ENCODE data around the gene SCYL3. TPM values are rescaled to one million over a fixed set of nuclear protein-coding genes. Genes with fewer than 3 reads are reported as not detected.

The SCYL3 gene
- total RNA-seq, 6 experiments from 2014 or later, result 4.4 to 5.2 (median 4.7) TPM

GRCh38 chr1:169858467-169858866 lies 35.2 kb downstream of the SCYL3 start:
- H3K36me3 Mint-ChIP-seq (ENCODE audit: low read depth), result peaks cover 37% of the 10 kb centered on the region
- no peaks in the 10 kb centered on the region for H3K9me3 Mint-ChIP-seq
- no peaks in the 10 kb centered on the region; the same call in 1 of the 2 replicates for H3K27me3 Mint-ChIP-seq (ENCODE audit: insufficient read depth)
- no peak for TF ChIP-seq CTCF (IDR thresholded peaks at IDR 0.05)
- peaks cover 6% of the 10 kb centered on the region for H3K4me1 Mint-ChIP-seq (ENCODE audit: low read depth)
- no peak overlapping the region for H3K4me3 Mint-ChIP-seq
- peak; percentile 41 for DNase-seq
- H3K27ac Mint-ChIP-seq, result peak overlapping the region; percentile 30; the same call in 1 of the 2 replicates

- Mint-ChIP-seq H3K27me3 (ENCODE audit: insufficient read depth) (no peaks in the 10 kb centered on the region), H3K4me1 (ENCODE audit: low read depth) (no peaks in the 10 kb centered on the region; the same call in 1 of the 2 replicates), H3K9me3 (no peaks in the 10 kb centered on the region), H3K36me3 (ENCODE audit: low read depth) (peaks cover 19% of the 10 kb centered on the region; the same call in 1 of the 2 replicates), H3K4me3 (no peak overlapping the region), H3K27ac (no peak overlapping the region)
- no peak for DNase-seq
- TF ChIP-seq CTCF (IDR thresholded peaks at IDR 0.05), result no peak
Measured at GRCh38 chr1:169853341-169853740, 40.4 kb downstream of the SCYL3 start.

- H3K27ac Mint-ChIP-seq, result no peak overlapping the region
- no peak for DNase-seq
- no peaks in the 10 kb centered on the region for H3K9me3 Mint-ChIP-seq
- no peak overlapping the region for H3K4me3 Mint-ChIP-seq
- peaks cover 30% of the 10 kb centered on the region for H3K36me3 Mint-ChIP-seq (ENCODE audit: low read depth)
- peaks cover 1% of the 10 kb centered on the region; the same call in 1 of the 2 replicates for H3K27me3 Mint-ChIP-seq (ENCODE audit: insufficient read depth)
- H3K4me1 Mint-ChIP-seq (ENCODE audit: low read depth), result no peaks in the 10 kb centered on the region
- TF ChIP-seq CTCF (IDR thresholded peaks at IDR 0.05), result no peak
Measured at GRCh38 chr1:169849346-169850022, 44.2 kb downstream of the SCYL3 start.

- Mint-ChIP-seq H3K4me1 (ENCODE audit: low read depth) (no peaks in the 10 kb centered on the region), H3K4me3 (no peak overlapping the region), H3K36me3 (ENCODE audit: low read depth) (peaks cover 26% of the 10 kb centered on the region), H3K9me3 (no peaks in the 10 kb centered on the region), H3K27ac (no peak overlapping the region), H3K27me3 (ENCODE audit: insufficient read depth) (peaks cover 1% of the 10 kb centered on the region; the same call in 1 of the 2 replicates)
- no peak for DNase-seq
- no peak for TF ChIP-seq CTCF (IDR thresholded peaks at IDR 0.05)
Measured at GRCh38 chr1:169848456-169848855, 45.2 kb downstream of the SCYL3 start.

- Mint-ChIP-seq H3K27ac (no peak overlapping the region), H3K9me3 (peaks cover 3% of the 10 kb centered on the region; the same call in 1 of the 2 replicates), H3K4me1 (ENCODE audit: low read depth) (no peaks in the 10 kb centered on the region), H3K4me3 (no peak overlapping the region), H3K27me3 (ENCODE audit: insufficient read depth) (peaks cover 4% of the 10 kb centered on the region), H3K36me3 (ENCODE audit: low read depth) (peaks cover 39% of the 10 kb centered on the region)
- no peak for TF ChIP-seq CTCF (IDR thresholded peaks at IDR 0.05)
- no peak for DNase-seq
Measured at GRCh38 chr1:169844941-169845608, 48.6 kb downstream of the SCYL3 start.

Measured in HFFc6 (cell line).